Colonic mucosa (tissue), 4 donors: ENCODE results near the gene KIF21B. TPM values are rescaled to one million over a fixed set of nuclear protein-coding genes. Genes with fewer than 3 reads are reported as not detected.

Source experiments
- DNase-seq: peaks from one replicate; pipeline ENCODE4 v3.0.0-alpha.2; 2020
- H3K27ac ChIP-seq: fragments of 200-600 bp; one replicate; pipeline ENCODE4 v1.8.0; 2021
- H3K27me3 ChIP-seq: fragments of 200-600 bp; one replicate; pipeline ENCODE4 v1.8.0; 2021
- H3K36me3 ChIP-seq: fragments of 200-600 bp; one replicate; pipeline ENCODE4 v1.8.0; 2021
- H3K4me1 ChIP-seq: fragments of 200-600 bp; one replicate; pipeline ENCODE4 v1.8.0; 2021; ENCODE audit warnings: mild to moderate bottlenecking
- H3K4me3 ChIP-seq: fragments of 200-600 bp; one replicate; pipeline ENCODE4 v1.8.0; 2021
- H3K9ac ChIP-seq, 2 donors: one replicate each; pipeline ENCODE4 v1.7.0; 2013; ENCODE audit warnings: control low read depth in 2 of 2, low read depth in 2 of 2, low read length in 2 of 2
- H3K9me3 ChIP-seq: fragments of 200-600 bp; one replicate; pipeline ENCODE4 v1.8.0; 2021
- intact Hi-C: fragments of 100-400 bp; cut with DNase I; formaldehyde crosslinking; loops from one replicate; pipeline ENCODE4 v1.14.1; 2022
- total RNA-seq, 2 donors: library from RNA; stranded (reverse); fragmentation: NEBNext Ultra II Directional in 1 of 2; extraction: Animal tissue kit (Norgen Biotek cat#: 25700) in 1 of 2; gene quantifications; one replicate each; pipeline ENCODE4 v1.2.1, GENCODE V29; 2021
- TF ChIP-seq, protein P1 (sequence below): fragments of 200-600 bp; IDR thresholded peaks from one replicate; pipeline ENCODE4 v1.8.0; 2022; ENCODE audit warnings: antibody characterized with exemption, mild to moderate bottlenecking
- donor health status: healthy.
- donor health status: DM: no; HTN: no; CAD: no.
- donor health status: DM: no; HTN: no; CAD: no.

KIF21B gene
- total RNA-seq, 2 donors from 2014 or later = 3.1 to 10.4 TPM

DNA sequence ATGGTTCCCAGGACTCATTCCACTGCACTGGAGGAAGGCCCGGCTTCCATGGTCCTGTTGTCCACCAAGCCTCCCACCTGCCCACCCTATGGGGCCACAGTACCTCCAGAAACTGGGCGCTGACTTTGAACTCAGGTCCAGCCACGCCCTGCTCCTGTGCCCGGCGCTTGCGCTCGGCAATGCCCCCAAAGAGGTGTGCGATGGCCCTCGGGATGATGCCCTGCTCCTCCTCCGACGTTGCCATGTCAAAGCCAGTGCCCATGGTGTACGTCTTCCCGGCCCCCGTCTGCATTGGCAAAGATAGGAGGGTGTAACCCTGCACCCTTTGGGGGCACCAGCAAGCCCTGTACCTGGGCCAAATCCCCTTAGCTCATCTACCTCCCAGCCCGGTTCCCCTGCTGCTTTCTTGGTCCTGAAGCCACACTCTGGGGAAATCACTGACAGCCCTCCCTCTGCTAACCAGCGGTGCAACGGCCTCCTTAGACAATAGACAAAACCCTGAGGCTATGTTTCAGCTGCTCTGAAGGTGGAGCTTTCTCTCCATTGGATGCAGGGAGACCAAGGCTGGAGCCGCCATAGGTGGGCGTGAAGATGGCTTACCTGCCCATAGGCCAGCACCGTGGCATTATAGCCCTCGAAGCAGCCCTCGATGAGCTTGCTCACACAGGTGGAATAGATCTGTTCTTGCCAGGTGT lies 14.7 kb downstream of the KIF21B start:
- no peaks in the 10 kb centered on the region for H3K36me3 ChIP-seq
- H3K27me3 ChIP-seq = no peaks in the 10 kb centered on the region
- peaks cover 5% of the 10 kb centered on the region for H3K4me1 ChIP-seq
- DNase-seq = no peak
- intact Hi-C loops = no loop called here
- H3K27ac ChIP-seq = no peak overlapping the region
- TF ChIP-seq, protein P1, sequence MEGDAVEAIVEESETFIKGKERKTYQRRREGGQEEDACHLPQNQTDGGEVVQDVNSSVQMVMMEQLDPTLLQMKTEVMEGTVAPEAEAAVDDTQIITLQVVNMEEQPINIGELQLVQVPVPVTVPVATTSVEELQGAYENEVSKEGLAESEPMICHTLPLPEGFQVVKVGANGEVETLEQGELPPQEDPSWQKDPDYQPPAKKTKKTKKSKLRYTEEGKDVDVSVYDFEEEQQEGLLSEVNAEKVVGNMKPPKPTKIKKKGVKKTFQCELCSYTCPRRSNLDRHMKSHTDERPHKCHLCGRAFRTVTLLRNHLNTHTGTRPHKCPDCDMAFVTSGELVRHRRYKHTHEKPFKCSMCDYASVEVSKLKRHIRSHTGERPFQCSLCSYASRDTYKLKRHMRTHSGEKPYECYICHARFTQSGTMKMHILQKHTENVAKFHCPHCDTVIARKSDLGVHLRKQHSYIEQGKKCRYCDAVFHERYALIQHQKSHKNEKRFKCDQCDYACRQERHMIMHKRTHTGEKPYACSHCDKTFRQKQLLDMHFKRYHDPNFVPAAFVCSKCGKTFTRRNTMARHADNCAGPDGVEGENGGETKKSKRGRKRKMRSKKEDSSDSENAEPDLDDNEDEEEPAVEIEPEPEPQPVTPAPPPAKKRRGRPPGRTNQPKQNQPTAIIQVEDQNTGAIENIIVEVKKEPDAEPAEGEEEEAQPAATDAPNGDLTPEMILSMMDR = no peak
- H3K4me3 ChIP-seq = no peak overlapping the region
- no peaks in the 10 kb centered on the region for H3K9me3 ChIP-seq
- H3K9ac ChIP-seq = no peak overlapping the region

DNA sequence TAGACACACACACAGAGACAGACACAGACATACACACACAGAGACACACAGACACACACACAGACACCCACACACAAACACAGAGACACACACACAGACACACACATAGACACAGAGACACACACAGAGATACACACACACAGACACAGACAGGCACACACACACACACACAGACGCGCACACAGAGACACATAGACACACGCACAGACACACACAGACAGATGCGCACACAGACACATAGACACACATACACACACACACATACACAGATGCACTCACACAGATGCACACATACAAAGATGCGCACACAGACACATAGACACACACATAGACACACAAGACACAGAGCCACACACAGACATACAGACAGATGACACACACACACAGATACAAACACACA lies 16.0 kb downstream of the KIF21B start:
- Histone ChIP-seq H3K4me3 (no peak overlapping the region), H3K27ac (no peak overlapping the region), H3K36me3 (no peaks in the 10 kb centered on the region), H3K9me3 (no peaks in the 10 kb centered on the region), H3K4me1 (no peaks in the 10 kb centered on the region), H3K27me3 (no peaks in the 10 kb centered on the region), H3K9ac (no peak overlapping the region)
- DNase-seq = no peak
- intact Hi-C loops = no loop called here
- TF ChIP-seq, protein P1 = no peak

GRCh38 chr1:201006450-201006849 lies 17.1 kb downstream of the KIF21B start:
- no peak for DNase-seq
- Histone ChIP-seq H3K36me3 (no peaks in the 10 kb centered on the region), H3K4me1 (no peaks in the 10 kb centered on the region), H3K9ac (no peak overlapping the region), H3K4me3 (no peak overlapping the region), H3K9me3 (no peaks in the 10 kb centered on the region), H3K27ac (no peak overlapping the region), H3K27me3 (no peaks in the 10 kb centered on the region)
- TF ChIP-seq, protein P1 = no peak
- intact Hi-C loops = no loop called here

GRCh38 chr1:201004732-201005131 lies 18.8 kb downstream of the KIF21B start:
- Histone ChIP-seq H3K9ac (no peak overlapping the region), H3K4me3 (no peak overlapping the region), H3K27me3 (no peaks in the 10 kb centered on the region), H3K36me3 (no peaks in the 10 kb centered on the region), H3K9me3 (no peaks in the 10 kb centered on the region), H3K27ac (no peak overlapping the region), H3K4me1 (no peaks in the 10 kb centered on the region)
- no peak for DNase-seq
- intact Hi-C loops = no loop called here
- TF ChIP-seq, protein P1 = no peak

- intact Hi-C loops = no loop called here
- Histone ChIP-seq H3K9ac (no peak overlapping the region), H3K27me3 (no peaks in the 10 kb centered on the region), H3K27ac (no peak overlapping the region), H3K4me3 (no peak overlapping the region), H3K36me3 (no peaks in the 10 kb centered on the region), H3K9me3 (no peaks in the 10 kb centered on the region), H3K4me1 (no peaks in the 10 kb centered on the region)
- no peak for DNase-seq
- TF ChIP-seq, protein P1 = no peak
These were observed 19.4 kb downstream of the KIF21B start for GRCh38 chr1:201004154-201004553.
